ENCODE measurements around the gene FAM83B.

The FAM83B gene

DNA sequence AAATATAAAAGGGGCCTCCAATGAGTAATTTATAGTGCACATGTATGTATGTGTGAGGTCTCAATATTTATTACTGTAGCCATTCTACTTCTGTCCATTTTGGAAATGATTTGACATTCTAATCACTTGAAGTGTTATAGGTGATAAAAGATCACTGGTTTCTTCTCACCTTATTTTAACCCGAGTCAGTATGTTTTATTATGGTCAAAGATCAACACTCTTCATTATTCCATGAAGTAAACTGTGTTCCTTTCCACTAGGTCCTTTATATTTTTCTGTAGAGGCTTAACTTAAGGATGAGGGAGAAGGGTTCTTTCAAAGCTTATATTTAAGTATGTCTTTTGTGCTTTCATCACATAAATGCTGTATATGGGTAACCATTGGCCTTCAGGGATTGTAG, 47.2 kb downstream of the FAM83B start:
- TF ChIP-seq, protein P1, sequence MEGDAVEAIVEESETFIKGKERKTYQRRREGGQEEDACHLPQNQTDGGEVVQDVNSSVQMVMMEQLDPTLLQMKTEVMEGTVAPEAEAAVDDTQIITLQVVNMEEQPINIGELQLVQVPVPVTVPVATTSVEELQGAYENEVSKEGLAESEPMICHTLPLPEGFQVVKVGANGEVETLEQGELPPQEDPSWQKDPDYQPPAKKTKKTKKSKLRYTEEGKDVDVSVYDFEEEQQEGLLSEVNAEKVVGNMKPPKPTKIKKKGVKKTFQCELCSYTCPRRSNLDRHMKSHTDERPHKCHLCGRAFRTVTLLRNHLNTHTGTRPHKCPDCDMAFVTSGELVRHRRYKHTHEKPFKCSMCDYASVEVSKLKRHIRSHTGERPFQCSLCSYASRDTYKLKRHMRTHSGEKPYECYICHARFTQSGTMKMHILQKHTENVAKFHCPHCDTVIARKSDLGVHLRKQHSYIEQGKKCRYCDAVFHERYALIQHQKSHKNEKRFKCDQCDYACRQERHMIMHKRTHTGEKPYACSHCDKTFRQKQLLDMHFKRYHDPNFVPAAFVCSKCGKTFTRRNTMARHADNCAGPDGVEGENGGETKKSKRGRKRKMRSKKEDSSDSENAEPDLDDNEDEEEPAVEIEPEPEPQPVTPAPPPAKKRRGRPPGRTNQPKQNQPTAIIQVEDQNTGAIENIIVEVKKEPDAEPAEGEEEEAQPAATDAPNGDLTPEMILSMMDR (IDR thresholded peaks at IDR 0.05; ENCODE audit: extremely low read depth, insufficient read depth, missing control alignments), result no peak
- in situ Hi-C loops (cut with MboI; ENCODE audit: low pct_unique_long_range_greater_than_20kb, low sequenced_read_pairs, unreplicated experiment), result no loop called here
- DNase-seq (ENCODE audit: low spot score), result no peak

DNA sequence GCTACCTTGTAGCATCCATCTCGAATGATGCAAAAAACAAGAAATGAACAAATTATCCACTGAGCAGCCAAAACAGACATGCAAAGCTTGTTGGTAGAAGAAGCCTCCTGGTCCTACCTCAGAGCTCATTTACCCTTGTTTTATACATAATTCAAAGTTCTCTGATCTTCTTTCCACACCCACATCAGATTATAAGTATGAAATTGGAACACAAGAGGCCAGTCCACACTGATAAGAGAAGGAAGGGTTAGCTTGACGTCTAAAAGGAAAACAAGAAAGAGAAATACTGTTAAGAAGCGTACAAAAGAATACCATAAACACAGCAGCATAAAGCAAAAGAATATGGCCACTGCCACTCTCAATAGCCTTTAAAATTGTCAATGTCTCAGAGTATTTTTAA, 49.7 kb downstream of the FAM83B start:
- no peak for DNase-seq (ENCODE audit: low spot score)
- TF ChIP-seq, protein P1 (IDR thresholded peaks at IDR 0.05; ENCODE audit: extremely low read depth, insufficient read depth, missing control alignments), result no peak
- in situ Hi-C loops (cut with MboI; ENCODE audit: low pct_unique_long_range_greater_than_20kb, low sequenced_read_pairs, unreplicated experiment), result no loop called here

DNA sequence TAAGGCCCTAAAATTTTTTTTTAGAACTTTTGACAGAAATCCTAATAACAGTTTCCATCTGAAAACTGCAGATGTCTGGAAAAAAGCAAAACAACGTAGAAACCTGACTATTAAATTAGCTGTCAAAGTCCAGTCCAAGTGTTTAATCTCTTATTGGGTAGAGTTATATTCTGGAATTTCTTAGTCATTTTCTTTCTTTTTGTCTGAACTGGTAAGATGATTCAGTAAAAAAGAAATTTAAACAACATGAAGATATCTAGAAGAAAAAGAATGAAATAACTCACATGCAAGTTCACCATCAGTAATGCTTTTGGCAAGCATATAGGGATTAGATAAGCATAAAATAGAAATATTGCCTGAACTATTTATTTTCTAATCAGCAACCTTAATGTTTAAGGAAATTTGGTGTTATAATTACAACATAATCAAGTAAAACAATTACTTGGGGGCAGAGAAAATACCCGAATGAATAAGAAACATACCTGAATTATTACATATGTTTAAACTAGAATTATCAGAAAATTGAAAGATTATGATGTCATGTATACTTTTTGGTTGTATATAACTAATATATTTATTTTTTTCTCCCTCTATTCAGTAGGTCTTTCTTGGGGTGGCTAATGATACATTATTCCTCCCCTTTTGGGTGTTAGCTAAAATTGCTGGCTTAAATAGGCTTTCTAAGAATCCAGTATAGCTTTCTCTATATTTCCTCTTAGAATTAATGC, 51.1 kb downstream of the FAM83B start:
- TF ChIP-seq, protein P1 (IDR thresholded peaks at IDR 0.05; ENCODE audit: extremely low read depth, insufficient read depth, missing control alignments), result no peak
- no peak for DNase-seq (ENCODE audit: low spot score)
- in situ Hi-C loops (cut with MboI; ENCODE audit: low pct_unique_long_range_greater_than_20kb, low sequenced_read_pairs, unreplicated experiment), result no loop called here

DNA sequence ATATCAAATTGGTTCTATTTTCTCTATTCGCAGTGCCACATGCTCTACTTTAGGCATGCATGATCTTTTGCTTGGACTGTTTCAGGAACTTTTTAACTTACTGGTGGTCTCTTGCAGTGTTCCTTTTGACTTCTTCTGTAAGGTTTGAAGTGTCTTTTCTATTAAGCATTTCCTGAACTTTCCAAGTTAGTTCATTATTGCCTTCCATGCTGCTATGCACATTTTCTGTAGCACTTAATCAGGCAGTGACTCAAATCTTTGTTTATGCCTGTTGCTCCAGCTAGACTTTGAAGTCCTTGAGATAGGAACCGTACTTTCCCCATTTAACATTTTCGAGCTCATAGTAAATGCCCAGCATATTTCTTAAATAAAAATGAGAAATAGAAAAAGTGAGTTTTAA, 52.2 kb downstream of the FAM83B start:
- DNase-seq (ENCODE audit: low spot score), result no peak
- in situ Hi-C loops (cut with MboI; ENCODE audit: low pct_unique_long_range_greater_than_20kb, low sequenced_read_pairs, unreplicated experiment), result no loop called here
- TF ChIP-seq, protein P1 (IDR thresholded peaks at IDR 0.05; ENCODE audit: extremely low read depth, insufficient read depth, missing control alignments), result no peak

DNA sequence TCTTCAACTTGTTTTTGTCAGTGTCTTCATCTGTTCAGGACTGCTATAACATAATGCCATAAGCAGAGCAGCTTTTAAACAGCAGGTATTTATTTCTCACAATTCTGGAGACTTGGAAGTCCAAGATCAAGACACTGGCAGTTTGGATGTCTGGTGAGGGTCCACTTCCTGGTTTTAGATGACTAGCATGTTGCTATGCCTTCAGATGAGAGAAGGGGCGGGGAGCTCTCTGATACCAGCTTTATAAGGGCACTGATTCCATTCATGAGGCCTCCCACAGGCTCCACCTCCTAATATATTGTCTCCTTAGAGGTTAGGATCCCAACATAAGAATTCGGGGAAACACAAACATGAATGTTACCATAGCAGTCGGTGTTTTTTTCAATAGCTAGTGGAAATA, 52.9 kb downstream of the FAM83B start:
- DNase-seq (ENCODE audit: low spot score), result no peak
- in situ Hi-C loops (cut with MboI; ENCODE audit: low pct_unique_long_range_greater_than_20kb, low sequenced_read_pairs, unreplicated experiment), result no loop called here
- TF ChIP-seq, protein P1 (IDR thresholded peaks at IDR 0.05; ENCODE audit: extremely low read depth, insufficient read depth, missing control alignments), result no peak

DNA sequence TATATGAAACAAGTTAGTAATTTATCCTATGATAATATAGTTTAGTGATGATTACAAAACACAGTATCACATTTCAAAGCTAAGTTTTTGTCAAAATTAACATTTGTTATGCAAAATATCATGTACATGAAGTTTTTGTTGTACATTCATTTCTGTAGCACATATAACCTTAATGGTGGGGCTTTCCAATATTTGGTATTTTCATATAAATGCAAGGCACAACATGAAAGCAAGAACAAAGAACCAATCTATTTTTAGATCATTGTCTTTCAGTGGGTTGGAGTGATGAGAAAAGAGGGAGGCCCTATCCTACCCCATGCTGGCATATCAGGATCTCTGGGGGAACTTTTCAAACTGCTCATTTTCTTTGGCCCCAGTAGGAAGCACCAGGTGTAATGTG, 53.4 kb downstream of the FAM83B start:
- in situ Hi-C loops (cut with MboI; ENCODE audit: low pct_unique_long_range_greater_than_20kb, low sequenced_read_pairs, unreplicated experiment), result no loop called here
- no peak for DNase-seq (ENCODE audit: low spot score)
- TF ChIP-seq, protein P1 (IDR thresholded peaks at IDR 0.05; ENCODE audit: extremely low read depth, insufficient read depth, missing control alignments), result no peak
